D341Med (cell line): ENCODE measurements around the gene CRISPLD2.

Source experiments
- DNase-seq: peaks from one replicate; pipeline ENCODE4 v3.0.0; 2012; ENCODE audit warnings: low spot score

CRISPLD2 gene

DNA sequence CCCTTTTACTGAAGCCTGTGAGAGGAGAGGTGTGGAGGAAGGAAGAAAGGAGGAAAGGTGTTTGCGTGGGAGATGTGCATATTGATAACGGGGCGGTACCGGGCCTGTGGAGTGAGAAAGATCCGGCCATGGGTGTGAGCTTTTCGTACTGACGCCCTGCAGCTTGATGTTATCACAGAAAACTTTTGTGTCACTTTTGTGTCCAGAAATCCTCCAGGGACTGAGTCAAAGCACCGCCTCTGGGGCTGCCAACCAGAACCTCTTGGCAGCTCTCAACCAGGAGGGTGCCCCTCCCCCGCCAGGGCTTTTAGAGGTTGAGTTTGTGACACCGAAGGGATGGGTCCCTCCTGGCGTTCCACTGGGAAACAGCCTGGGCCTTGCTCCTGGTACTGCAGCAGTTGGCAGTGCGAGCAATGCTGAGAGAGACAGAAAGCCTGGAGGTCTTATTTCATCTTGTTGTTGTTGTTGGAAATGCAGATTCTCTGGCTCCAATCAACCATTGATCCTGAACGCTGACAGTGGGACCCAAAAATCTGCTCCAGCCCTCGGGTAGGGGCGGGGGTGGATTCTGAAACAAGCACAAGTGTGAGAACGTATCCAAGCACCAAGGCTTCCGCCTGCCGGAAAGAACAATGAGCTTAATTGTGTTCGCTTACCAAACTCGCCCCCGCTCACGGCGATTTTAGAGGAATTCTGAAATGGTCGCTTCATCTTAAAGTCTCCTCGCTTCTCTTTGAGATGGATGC is 65.0 kb downstream of the CRISPLD2 start:
- no peak for DNase-seq

DNA sequence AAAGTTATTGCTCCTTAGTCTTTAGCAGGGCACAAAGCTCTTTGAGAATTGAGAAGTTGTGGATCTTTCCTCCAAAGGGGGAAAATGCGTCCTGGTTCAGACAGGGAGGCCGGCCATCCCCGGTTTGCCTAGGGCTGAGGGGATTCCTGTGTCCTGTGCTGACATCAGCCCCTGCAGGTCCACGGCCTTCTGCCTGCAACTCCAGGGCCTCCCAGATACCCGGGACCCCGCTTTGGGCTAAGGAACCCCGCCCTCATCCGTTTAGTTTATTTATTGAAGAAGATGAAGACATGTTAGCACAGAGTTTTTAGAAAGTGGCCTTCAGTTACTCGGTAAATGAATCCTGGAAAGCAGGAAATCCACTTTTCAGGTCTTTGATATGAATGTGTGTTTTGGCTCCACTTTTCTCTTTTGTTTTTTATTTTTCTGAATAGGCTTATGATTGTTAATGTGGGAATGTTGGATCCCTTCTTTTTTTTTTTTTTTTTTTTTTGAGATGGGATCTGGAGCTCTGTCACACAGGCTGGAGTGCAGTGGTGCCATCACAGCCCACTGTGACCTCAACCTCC is 65.6 kb downstream of the CRISPLD2 start:
- no peak for DNase-seq

DNA sequence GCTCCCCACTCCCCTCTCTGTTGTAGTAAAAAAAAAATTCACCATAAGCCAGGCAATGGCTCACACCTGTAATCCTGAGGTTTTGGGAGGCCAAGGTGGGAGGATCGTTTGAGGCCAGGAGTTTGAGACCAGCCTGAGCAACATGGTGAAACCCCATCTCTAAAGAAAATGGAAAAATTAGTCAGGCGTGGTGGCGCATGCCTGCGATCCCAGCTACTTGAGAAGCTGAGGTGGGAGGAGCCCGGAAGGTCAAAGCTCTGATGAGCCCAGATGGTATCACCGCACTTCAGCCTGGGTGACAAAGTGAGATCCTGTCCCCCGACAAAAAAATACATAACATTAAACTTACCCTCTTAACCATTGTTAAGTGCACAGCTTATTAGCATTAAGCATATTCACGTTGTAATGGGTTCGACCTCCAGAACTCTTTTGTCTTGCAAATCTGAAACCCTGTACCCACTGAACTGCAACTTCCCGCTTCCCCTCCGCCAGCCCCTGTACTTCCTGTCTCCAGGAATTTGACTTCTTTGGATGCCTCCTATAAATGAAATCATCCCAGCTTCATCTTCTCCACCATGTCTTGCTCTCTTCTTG is 66.8 kb downstream of the CRISPLD2 start:
- no peak for DNase-seq

DNA sequence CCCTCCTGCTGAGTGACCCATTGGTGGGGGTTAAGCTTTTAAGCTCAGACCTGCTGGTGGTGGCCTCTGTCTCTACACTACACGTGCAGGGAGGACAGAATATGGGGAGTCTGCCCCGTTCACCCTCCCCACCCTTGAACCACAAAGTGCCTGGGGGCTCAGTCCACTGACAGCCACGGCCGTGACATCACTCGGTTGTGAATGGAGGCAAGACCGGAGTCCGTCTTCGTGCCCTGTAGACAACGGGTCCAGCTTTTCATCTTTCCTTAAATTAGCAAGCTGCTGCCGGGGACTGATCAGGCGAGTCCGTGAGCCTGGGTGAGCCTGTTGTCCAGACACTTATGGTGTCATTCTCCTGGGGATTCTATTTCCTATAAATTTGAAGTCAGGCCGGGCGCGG is 67.4 kb downstream of the CRISPLD2 start:
- DNase-seq, result no peak

DNA sequence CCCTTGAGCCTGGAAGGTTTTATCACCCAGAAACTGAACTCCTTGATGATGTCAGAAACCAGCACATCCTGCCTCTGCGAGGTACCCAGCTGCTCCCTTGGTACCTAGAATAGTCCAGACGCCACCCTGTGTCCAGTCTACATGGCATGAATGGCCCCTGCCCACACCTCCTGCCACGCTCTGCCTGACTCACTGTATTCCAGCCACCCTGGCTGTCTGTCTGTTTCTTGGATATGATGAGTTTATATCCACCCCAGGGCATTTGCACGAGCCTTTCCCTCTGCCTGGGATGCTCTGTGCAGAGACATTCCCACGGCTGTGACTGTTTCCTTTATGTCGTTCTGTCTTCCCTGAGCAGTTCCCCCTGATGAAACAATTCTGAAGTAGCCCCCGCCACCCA is 68.7 kb downstream of the CRISPLD2 start:
- DNase-seq, result no peak

DNA sequence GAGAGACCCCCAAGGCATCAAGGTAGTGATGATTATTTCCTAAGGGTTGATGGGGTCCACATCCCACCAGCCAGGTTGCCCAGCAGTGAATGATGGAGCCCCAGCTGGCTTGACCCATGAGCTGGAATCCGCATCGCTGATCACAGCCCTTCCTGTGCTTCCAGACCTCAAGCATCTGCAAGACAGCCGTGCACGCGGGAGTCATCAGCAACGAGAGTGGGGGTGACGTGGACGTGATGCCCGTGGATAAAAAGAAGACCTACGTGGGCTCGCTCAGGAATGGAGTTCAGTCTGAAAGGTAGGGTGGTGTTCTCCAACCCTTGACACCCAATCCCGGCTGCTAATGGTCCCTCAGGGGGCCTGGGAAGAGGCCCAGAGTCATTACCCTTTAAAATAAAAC is 69.3 kb downstream of the CRISPLD2 start:
- no peak for DNase-seq

DNA sequence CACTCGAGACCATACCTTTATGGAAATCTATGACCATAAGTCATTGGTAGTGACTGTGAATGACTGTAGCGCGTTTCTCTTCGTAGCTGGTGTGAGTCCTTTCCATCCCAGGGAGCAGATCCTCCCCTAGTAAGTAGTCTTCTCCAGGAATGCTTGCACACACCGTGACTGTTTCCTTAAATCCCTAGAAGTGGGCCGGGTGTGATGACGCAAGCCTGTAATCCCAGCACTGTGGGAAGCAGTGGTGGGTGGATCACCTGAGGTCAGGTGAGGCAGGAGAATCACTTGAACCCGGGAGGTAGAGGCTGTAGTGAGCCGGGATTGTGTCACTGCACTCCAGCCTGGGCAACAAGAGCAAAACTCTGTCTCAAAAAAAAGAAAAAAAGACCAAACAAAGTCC is 70.6 kb downstream of the CRISPLD2 start:
- DNase-seq, result no peak

DNA sequence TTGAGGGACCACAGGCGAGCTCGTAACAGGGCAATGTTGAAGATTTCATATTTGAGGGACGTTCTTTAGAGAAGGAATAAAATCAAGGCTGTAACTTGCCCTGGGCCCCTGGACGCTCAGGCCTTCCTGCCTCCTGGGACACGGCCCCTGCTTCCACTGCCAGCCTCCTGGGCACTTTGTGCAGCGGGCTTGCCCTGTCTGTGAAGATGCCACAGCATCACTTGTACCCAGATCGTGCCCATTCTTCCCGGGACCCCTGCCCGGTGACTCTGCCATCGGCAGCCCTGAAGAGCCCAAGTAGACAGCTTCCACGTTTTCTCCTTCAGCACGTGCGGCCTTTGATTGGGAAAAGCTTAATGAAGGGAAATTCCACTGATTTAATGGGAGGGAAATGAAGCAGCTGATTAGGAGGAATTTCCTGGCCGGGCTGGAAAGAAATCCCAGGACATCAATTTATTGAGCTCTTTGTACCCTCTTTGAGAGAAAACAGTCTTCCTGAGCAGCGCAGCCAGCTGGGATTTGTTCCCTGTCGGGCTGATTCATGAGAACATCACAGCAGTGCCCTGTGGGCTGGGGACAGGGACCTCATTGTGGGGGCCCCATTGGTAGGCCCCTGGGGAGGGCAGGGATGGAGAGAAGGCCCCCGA is 71.5 kb downstream of the CRISPLD2 start:
- DNase-seq, result no peak

DNA sequence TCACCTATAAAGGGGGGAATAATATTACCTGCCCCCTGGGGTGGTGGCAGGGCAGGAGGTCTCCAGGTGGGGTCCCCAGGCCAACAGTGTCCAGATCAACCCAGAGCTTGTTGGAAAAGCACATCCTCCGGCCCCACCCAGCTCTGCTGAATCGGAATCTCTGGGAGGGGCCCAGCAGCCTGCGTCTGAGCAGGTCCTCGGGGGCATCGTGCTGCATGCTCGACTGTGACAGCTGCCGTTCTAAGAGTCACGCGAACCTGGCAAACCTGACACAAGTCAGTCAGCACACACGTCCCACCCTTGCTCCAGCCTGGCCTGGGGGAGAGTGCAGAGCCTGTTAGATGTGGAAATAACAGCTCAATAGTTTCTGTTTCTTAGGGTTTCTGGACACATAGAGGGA is 72.3 kb downstream of the CRISPLD2 start:
- no peak for DNase-seq

DNA sequence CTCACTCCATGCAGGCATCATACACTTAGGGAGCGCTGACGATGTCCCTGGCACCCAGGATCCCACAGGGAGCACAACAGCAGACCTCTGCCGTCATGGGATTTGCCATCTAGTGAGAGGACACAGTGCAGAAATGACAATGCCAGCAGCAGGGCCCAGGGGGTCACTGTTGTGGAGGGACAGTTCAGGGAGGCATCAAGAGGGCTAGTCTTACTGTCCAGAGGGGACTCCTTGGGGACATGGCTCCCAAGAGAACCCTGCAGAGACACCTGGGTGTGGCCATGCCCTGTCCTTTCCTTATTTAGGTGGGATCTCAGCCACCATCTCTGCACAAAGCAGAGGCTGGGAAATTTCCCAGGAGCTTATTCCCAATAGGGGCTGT is 73.7 kb downstream of the CRISPLD2 start:
- no peak for DNase-seq

DNA sequence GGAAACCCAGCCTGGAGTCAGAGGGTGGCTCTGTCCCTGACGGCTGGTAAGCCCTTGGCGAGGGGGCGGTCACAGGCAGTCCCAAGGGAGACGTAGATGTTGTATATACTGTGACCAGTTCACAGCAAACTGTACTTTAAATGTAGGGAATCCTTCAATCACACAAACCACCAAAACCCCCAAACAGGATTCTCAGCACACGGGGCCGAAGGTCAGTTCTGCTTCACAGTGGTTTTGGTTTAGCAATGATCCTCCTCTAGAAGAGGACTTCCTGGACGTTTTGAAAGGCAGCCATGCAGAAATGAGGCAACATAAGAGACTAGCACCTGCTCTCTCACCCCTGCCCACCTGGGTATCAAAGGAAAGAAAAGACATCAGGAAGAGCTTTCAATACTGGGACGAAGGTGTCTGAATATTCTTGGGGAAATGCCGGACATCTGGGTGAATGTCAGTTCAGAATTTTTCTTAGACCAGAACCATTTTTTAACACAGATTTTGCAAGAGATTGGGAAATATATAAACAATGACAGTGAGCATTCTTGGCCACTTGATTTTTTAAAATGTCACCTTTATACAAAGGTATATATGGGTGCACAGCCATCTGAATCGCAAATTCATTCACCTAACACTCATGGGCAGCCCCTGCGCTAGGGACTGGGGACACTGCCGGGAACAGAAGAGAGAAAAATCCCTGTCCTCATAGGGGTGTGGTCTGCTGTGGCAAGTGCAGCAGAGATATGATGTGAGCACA is 74.2 kb downstream of the CRISPLD2 start:
- no peak for DNase-seq

DNA sequence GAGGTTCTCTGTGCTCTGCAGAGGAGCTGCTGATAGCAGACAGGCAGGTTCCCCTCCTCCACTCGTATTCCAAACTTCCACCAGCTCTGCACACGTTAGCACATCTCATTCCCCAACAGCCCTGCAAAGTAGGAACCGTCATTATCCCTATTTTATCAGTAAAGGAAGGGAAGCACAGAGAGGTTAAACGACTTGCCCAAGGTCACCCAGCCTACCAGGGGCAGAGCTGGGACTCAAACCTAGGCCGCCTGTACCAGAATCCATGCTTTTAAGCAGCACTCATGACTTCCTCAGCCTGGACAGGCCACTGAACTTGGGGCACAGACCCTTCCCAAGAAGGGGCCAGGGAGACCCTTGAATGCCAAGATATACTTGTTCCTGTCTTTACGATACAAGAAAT is 75.2 kb downstream of the CRISPLD2 start:
- no peak for DNase-seq

DNA sequence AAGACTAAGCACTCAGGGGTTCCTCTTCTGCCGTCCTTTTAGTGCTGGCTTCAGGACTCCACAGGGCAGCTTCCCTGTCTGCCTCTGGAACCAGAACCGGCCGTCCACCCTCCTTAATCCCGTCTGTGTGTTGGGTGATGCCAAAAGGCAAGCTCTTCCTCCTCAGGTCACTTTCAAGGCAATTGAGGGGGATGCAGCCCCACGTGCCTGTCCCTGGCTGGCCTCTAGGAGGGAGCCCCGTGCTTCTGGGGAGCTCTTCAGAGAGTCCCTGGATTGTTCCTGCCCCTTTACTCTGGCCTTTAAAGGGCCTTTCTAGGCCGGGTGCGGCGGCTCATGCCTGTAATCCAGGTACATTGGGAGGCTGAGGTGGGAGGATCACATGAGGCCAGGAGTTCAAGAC is 77.1 kb downstream of the CRISPLD2 start:
- DNase-seq, result no peak

DNA sequence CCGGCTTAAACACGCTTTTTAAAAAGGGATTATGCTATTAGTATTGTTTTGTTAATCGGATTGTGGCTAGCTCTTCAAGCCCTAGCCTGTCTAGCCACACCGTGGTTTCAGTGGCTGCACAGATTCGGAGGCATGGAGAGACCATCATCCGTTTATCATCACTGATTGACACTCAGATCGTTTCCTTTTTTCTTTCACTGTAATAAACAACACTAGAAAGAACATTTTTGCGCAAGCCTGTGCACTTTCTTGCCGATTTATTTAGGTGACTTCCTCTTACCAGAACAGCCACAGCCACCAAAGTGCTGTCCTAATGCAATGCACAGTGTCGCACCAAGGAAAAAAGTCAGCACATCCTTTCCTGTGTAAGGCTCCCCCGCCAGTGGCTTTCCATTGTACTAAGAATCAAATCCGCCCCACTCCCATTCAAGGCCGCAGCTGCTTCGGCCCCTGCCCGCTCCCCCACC is 78.2 kb downstream of the CRISPLD2 start:
- peak; percentile 55 for DNase-seq

DNA sequence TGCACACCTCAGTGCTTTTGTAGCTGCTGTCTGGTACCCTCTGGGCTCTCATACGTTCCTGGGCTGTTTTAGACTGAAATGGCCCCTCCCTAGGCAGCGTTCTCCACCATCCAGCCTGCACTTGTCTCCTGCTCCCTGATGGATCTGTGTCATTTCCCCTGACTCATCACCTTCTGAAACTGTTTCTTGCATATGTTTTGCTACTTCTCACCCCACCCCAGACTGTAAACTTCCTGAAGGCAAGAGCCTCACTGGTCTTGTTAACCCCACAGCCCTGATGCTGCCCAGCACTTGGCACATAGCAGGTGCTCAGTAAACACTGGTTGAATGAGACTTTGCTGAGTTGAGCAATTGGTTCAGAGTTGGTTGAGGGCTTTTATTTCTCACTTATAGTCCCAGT is 78.7 kb downstream of the CRISPLD2 start:
- DNase-seq, result no peak

DNA sequence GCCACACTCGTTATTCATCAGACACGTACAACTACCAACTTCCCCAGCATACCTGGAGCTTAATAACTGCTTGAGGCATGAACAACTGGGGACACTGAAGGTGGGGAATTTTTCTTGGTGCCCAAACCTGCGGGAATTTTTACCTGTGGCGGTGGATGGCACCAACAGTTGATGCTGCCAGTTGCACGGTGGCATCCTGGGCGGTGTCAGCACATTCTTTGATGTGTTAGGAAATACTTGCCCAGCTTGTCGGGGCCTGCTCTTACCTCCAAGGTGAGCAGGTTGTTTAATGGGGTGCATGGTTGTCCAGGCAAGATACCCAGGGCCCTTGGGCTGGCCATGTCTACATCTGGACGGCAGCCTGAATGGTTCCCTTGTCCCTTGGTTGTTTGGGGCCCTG is 79.6 kb downstream of the CRISPLD2 start:
- no peak for DNase-seq

DNA sequence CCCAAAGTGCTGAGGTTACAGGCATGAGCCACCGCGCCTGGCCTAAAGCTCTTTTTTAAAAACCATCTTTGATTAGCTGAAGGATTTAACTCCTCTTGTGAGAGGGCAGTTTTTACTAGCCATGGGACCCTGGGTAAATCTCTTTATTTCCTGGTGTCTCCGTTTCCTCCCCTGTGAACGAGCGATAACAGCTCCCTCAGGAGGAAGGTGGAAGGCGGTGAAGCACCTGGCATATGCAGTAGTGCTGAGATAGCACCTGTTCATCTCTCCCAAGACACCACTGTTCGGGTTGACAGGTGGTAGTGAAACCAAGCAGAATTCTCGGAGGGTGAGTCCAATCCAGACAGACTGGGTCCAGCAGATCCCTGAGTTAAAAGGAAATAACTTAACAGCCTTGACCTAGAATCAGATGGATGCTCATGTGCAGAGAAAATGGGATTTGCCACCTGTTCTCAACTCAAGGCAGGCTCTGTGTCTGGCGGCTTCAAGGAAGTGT is 86.2 kb downstream of the CRISPLD2 start:
- no peak for DNase-seq

DNA sequence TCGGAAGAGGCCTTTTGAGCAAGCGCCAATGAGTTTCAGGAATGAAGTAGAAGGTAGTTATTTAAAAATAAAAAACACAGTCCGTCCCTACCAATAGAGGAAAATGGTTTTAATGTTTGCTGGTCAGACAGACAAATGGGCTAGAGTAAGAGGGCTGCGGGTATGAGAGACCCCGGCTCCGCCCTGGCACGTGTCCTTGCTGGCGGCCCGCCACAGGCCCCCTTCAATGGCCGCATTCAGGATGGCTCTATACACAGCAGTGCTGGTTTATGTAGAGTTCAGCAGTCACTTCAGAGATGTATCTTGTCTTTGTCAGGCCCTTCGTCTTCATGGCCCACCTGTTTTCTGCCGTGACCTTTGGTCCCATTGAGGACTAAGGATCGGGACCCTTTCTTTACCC is 87.3 kb downstream of the CRISPLD2 start:
- no peak for DNase-seq

DNA sequence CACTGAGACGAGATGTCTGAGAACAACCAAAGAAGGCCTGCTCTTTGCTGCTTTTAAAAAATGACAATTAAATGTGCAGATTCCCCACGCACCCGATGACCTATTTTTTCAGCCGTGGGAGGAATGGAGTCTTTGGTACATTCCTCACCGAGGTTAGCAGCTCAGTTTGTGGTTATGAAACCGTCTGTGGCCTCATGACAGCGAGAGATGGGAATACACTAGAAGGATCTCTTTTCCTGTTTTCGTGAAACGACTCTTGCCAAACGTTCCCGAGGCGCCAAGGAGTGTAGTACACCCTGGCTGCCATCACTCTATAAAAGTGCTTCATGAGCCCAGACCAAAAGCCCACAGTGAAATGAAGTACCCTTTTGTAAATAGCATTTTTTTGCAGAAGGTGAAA is 87.8 kb downstream of the CRISPLD2 start:
- no peak for DNase-seq

DNA sequence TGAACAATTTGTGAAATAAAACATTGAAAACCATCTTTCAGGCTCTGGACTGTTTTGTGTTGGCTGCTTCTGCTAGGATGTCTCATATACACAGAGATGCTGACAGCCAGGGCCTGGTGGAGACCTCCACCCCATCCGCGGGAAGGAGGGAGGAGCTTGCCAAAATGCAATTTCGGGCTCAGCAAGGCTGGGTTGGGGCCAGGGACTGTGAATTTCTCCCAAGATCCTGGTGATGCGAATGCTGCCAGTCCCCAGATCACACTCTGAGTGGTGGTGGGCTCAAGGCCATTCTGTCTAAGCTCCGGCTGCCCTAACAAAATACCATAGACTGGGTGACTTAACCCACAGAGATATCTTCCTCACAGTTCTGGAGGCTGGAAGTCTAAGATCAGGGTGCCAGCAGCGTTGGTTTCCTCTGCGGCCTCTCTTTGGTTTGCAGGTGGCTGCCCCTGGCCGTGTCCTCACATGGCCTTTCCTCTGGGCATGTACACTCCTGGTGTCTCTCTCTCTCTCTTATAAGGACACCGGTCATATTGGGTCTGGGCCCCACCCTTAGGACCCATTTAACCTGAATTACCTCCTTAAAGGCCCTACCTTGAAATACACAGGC is 89.8 kb downstream of the CRISPLD2 start:
- DNase-seq, result no peak

DNA sequence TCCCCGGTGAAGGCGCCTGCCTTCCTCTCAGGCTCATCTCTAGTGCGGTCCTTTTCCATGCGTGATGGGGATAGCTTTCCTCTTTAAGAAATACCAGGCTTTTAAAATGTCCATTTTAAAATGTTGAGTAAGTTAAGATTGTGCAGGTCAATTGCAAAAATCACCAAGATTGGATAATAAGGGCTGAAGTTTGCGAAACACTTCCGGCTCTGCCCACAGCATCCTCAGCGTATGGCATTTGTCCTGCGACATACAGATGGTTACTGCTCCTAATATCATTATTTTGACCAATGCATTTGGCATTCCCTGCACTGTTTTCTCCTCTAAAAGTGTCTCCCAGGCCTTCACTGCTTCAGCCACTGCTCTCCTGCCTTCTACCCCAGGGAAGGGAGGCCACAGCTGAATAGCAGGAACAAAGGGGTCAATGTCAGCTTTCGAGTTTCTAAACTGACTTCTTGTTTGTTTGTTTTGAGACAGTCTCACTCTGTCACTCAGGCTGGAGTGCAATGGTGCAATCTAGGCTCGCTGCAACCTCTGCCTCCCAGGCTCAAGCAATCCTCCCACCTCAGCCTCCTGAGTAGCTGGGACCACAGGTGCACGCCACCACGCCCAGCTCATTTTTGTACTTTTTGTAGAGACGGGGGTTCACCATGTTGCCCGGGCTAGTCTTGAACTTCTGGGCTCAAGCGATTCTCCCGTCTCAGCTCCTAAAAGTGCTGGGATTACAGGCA is 91.9 kb downstream of the CRISPLD2 start:
- DNase-seq, result no peak
